HG03064 (cell line): ENCODE results near the gene PIM1.
"Not testable (repeated sequence)": the region's sequence is repeated elsewhere in the genome, so short reads cannot be mapped to it uniquely, and the experiment has no call there.

Source experiments
- ATAC-seq: cut with Tn5 transposase; IDR thresholded peaks from one replicate; pipeline ENCODE4 v1.9.1; 2021; ENCODE audit warnings: low read depth; ENCODE audit not compliant: unreplicated experiment

PIM1 gene

DNA sequence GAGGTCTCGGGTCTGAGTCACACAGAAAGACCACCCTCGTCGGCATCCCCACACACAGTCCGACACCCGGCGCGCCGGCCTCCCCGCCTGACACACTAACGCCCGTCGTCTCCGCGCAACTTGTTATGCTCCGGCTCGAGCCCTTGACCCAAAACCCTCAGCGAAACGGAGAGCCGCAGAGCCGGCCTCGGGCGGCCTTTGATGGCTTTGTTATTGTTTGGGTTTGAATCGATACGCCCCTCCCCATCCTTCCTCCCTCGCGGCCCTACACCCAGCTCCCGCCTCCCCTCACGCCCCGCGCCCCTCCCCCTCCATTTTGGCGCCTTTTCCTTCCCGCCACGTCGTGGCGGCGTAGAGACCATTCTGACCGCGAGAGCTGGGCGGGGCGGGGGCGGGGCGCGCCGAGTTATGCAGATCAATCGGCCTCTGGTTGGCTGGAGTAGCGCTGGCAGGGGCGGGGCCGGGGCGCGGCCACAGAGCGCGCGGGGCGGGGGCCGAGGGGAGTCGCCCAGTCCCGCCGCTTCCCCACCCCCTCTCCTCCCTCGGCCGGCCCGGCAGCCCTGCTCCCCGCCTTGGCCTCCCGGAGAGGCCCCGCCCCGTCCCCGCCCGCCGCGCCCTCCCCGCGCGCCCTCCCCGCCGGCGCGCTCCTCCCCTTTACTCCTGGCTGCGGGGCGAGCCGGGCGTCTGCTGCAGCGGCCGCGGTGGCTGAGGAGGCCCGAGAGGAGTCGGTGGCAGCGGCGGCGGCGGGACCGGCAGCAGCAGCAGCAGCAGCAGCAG lies at the start of gene PIM1:
TSS of gene PIM1 (plus strand) at position 657 of the 777 bp plus-strand sequence. CDS start 424 bp downstream, outside the sequence.
- peak; percentile 57 for ATAC-seq

DNA sequence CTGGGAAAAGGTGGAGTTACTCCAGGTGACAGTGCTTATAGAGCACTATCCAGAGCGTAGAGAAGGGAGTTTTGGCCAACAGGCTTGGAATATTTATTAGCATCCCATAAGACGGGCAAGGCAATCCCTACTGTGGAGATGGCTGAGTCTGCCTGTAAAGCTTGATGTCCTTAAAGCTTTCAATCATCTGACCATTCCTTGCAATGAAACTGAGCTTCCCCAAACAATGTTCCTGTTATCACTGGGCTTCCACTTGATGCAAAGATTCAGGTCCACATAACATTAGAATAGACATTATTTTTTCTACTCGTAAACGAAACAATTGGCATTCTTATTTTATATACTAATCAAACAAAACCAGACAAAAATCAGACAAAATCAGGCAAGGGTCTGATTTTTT lies 48.4 kb upstream of the PIM1 start:
- no peak for ATAC-seq

DNA sequence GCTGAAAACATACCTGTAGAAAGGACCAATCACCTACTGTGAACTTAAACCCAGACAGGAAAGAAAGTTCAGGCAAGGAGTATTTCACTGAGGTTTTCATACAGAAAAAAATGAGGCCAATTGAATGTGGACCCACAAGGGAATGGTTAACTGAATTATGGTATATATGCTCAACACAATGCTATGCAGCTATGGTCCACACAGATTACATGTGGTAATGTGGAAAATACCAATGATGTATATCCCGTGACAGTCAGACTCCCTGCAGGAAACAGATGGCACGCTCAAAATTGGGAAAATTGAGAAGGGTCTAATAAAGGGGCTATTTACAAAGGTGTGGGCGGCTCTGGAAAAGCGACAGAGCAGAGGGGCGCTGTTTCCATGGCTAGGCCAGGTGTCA lies 47.1 kb upstream of the PIM1 start:
- no peak for ATAC-seq

- ATAC-seq, result no peak
Observed at GRCh38 chr6:37123957-37124729, 45.8 kb upstream of the PIM1 start.

GRCh38 chr6:37125774-37126492 lies 44.0 kb upstream of the PIM1 start:
- ATAC-seq, result no peak

DNA sequence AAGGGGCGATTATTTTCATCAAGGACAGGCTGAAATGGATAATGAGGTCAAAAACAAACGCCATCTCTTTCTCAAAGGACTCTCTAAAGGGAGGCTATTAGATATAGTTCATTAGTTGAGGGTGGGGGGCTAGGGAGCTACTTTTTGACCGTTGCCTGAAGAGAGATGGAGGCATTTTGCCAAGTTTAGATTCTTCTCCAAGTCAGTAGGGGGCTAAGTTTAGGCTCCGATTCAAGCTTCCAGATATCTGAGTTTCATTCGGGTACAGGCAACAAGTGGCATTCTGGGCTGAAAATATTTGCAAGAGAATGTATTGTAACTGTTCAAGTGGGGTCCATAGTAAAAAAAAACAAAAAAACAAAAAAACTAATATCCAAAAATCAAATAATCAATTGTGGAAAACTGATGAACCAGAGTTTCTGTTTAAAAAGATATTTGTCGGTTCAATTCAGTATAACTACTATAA lies 43.4 kb upstream of the PIM1 start:
- no peak for ATAC-seq

- no peak for ATAC-seq
Observed at GRCh38 chr6:37126961-37127616, 42.9 kb upstream of the PIM1 start.

- ATAC-seq, result no peak
Observed at GRCh38 chr6:37127961-37128862, 41.7 kb upstream of the PIM1 start.

- ATAC-seq, result not testable (repeated sequence)
Observed at GRCh38 chr6:37128863-37129443, 41.0 kb upstream of the PIM1 start.

DNA sequence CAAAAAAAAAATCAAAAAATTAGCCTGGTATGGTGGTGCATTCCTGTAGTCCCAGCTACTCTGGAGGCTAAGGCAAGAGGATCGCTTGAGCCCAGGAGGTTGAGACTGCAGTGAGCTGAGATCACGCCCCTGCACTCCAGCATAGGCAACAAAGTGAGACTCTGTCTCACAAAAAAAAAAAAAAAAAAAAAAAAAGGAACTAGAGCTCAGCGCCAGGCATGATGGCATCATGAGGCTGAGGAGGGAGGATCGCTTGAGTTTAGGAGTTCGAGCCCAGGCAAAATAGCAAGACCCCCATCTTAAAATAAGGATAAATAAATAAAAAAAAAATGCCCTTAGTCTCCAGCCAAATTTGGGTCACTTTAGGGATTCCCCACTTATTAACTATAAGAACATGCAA lies 40.4 kb upstream of the PIM1 start:
- ATAC-seq, result no peak

GRCh38 chr6:37130704-37131103 lies 39.2 kb upstream of the PIM1 start:
- ATAC-seq, result no peak

DNA sequence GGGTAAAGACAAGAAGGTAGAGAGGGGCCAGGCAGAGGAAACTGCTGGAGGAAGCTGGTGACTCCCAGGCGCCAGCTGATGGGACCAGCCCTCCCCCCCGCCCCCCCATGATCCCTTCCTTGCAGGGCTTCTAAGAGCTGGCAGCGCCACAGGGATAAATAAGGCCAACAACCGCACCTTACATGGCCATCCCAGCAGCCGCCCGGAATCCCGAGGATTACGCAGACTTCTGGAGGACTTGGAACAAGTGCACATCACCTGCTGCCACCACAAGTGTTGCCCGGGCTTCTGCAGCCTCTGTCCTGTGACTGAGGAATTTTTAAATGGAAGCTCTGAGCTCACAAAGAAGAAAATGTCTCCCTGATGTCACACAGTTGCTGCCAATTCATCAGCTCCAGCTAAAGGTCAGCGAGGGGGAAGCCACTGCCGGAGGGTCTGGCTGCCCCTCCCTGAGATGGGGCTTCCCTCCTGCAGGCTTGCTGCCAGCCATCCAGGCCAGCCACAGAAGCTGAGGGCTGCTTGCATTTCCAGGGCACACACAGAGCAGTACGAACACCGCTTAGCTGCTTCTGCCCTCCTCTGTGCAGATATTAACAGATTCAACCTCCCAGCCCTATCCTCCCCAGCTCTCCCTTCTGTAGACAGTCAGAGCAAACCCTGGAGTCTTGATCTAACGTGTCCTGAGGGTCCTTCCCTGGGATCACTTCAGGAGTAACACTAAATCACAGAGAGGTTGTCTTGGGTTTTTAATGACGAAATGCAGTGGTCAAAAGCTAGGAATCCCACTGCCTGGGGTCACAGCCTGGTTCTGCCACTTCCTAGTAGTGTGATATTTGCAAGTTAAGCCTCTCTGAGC lies 38.6 kb upstream of the PIM1 start:
- no peak for ATAC-seq

GRCh38 chr6:37131960-37132253 lies 38.0 kb upstream of the PIM1 start:
- ATAC-seq, result no peak

GRCh38 chr6:37134036-37134395 lies 35.9 kb upstream of the PIM1 start:
- ATAC-seq, result no peak

GRCh38 chr6:37134396-37135191 lies 35.4 kb upstream of the PIM1 start:
- no peak for ATAC-seq

DNA sequence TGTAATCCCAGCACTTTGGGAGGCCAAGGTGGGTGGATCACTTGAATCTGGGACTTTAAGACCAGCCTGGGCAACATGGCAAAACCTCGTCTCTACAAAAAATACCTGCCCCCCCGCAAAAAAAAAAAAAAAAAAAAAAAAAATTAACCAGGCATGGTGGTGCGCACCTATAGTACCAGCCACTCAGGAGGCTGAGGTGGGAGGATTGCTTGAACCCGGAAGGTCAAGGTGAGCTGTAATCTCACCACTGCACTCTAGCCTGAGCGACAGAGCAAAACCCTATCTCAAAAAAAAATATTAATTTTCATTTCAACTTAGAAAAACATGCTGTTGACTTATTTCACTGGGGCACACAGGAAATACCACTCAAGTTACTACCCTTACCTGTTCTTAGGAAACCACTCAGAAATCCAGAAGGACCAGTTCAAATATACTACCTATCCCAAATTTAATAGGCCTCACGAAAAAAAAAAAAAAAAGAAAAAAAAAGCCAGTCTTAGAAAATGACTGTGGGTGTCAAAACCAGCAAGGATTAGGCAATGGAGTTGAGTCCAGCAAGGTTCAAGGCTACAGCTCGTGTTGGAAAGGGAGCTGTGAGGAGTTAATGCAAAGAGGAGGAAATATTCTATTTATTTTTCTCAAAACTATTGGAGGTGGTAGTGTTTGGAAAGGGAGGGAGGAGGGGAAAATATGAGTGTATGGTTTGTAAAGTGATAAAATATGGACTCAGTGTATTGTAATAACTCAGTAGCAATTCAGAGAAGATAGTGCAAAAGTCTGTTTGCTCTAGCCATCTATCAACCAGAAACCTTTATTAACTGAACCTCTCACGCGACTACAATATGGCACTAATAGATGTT lies 33.9 kb upstream of the PIM1 start:
- ATAC-seq, result no peak

DNA sequence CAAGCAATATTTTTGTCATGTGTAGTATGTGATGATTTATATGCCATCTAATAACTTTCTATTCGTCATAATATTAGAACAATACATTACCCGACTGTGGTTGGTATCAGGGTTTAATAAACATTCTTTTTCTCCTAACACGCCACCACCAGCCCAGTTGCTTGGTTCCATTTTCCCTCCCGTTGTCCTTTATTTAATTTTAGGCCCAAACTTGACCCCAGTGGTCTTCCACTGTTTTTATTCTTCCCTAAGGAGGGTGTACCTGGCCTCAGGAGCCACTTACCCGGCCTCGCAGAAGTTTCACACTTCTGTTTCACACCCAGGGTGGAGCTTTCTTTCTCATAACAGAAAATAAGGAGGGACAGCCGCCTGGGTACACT lies 33.1 kb upstream of the PIM1 start:
- ATAC-seq, result no peak
